HG02623 (cell line): ENCODE results near the gene GALNT11.

Source experiments
- ATAC-seq: cut with Tn5 transposase; IDR thresholded peaks from one replicate; pipeline ENCODE4 v1.9.1; 2021; ENCODE audit warnings: moderate library complexity; ENCODE audit not compliant: unreplicated experiment

The GALNT11 gene

DNA sequence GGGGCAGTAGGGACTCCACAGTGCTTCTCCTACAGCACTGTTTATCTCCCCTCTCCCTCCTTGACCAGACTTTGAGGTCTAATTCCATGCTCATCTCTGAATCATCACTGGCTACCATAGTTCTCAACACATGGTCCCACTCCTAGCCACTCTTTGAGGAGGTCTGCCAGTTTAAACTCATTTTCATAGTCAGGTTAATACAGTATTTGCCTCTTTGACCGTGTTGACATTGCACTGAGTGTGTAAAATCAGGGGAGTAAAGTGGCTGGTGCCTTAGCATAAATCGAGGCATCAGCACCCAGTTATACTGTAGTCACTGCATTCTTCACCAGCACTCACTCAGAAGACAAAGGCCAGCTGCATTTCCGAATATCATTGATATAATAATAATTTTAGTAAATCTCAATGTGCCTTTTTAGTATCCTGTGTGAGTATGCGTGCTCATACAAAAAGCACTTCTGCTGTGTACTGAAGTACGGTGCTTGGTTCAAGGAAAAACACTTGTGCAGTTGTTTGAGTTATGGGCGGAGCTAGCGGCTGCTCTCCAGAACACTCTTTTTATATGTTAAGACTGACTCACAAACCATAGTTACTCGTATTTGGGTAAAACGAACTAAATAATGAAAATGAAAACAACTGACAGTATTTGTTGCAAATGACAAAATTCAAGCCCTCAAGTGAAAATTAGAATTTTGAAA, 89.7 kb downstream of the GALNT11 start:
- ATAC-seq, result no peak

GRCh38 chr7:152117356-152117755, 91.9 kb downstream of the GALNT11 start:
- no peak for ATAC-seq

DNA sequence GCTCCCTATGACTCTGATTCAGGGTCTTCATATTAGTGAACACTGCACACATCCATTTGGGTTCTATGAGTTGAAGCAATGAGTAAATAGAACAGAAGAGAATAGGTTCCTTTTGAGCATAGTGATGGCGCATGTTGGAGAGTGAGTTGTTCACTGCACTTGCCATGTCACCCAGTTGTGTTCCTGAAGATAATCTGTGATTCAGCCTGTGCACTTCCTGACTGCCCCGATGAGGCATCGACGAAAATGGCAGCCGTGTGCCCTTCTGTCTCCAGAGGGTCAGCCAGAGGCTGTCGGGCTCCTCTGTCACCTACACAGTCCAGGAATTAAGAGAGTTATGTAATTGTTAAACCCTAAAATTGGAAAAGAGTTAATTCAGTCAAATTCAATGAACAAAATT, 94.7 kb downstream of the GALNT11 start:
- no peak for ATAC-seq

DNA sequence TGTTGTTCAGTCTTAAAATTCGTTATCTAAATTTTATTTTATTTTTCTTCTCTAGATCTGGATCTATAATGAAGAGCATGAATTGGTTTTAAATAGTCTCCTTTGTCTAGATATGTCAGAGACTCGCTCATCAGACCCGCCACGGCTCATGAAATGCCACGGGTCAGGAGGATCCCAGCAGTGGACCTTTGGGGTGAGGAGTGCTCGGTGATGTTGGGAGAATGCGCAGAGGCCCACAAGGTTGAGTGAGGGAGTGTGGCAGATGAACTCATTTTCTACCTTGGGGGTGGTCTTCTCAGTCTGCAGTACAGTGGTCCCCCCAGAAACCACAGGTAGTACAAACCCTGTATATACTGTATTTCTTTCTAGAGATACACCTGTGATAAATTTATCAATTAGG, 95.3 kb downstream of the GALNT11 start:
- no peak for ATAC-seq

DNA sequence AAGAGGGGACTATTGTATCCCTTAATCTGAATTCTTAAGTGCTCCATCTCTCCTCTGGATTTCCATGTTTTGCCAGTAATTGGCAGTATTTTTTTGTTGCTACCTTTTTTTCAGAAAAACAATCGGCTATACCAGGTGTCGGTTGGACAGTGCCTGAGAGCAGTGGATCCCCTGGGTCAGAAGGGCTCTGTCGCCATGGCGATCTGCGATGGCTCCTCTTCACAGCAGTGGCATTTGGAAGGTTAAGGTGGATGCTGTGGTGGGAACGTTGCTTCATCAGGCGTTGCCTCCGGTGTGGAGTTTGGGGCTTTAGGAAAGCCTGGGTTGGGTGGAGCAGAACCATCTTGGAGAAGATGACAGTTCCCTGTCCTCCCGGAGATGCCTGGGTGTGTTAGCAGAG, 96.0 kb downstream of the GALNT11 start:
- ATAC-seq, result no peak

GRCh38 chr7:152122540-152122939, 97.1 kb downstream of the GALNT11 start:
- no peak for ATAC-seq

DNA sequence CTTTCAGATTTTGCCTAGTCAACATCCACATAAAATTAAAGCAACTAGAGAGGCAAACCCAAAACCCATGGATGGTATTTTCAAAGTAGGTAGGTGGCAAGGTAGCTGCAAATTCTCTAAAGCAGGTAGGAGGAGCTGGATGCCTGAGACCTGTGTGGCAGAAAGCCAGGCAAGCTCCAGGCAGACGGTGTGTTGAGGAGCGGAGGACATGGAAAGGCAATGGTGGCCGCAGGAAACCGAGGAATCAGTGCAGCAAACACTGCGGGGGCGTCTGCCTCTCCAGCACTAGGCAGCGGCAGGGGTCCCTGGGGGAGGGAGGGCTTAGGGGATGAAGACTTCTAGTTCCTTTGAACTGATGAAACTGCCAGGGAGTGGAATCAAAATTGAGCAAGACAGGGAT, 101.3 kb downstream of the GALNT11 start:
- ATAC-seq, result no peak

DNA sequence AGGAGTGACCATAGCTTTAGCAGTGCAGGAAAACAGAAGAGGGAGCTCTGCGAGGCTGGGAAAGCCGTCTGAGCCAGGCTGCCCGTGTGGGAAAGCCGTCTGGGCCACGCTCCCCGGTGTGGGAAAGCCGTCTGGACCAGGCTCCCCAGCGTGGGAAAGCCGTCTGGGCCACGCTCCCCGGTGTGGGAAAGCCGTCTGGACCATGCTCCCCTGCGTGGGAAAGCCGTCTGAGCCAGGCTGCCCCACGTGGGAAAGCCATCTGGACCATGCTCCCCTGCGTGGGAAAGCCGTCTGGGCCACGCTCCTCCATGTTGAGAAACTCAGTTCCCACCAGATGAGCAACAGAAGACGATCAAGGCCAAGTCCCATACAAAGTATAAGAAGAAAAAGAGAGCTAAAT, 101.8 kb downstream of the GALNT11 start:
- ATAC-seq, result no peak

GRCh38 chr7:152128252-152128651, 102.8 kb downstream of the GALNT11 start:
- ATAC-seq, result no peak

DNA sequence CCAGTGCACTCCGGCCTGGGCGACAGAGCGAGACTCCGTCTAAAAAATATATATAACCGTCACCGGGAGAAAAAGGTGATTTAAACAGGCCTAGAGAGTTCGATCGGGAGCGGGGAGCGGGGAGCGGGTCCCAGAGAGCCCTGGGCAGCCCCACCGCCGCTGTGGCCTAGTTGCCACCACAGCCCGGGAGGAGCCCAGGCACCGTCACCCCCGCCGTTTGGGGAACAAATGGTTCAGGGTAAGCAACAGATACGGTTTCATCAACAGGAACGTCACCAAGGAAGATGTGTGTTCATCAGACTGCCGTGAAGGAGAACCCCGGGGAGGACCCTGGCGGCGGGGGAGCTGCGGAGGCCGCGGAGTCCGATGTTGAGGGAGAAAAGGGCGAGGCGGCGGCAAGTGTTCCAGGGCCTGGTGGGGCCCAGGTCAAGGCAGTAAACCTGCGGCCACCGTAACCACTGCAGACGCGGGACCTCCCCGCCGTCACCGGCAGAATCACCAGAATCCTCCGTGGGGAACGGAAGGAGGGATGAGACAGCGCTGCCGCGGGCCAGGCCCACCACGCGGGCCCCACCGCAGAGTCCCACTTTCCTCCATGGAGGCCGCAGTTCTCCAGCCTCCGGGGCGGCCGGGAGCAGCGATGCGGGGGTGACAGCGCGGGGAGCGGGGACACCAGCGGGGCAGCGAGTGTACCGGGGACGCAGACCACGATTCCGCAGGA, 103.4 kb downstream of the GALNT11 start:
- no peak for ATAC-seq

- no peak for ATAC-seq
Observed at GRCh38 chr7:152129682-152130081, 104.2 kb downstream of the GALNT11 start.

GRCh38 chr7:152130658-152131590, 105.5 kb downstream of the GALNT11 start:
- ATAC-seq, result no peak

- no peak for ATAC-seq
Observed at GRCh38 chr7:152131981-152132494, 106.6 kb downstream of the GALNT11 start.

DNA sequence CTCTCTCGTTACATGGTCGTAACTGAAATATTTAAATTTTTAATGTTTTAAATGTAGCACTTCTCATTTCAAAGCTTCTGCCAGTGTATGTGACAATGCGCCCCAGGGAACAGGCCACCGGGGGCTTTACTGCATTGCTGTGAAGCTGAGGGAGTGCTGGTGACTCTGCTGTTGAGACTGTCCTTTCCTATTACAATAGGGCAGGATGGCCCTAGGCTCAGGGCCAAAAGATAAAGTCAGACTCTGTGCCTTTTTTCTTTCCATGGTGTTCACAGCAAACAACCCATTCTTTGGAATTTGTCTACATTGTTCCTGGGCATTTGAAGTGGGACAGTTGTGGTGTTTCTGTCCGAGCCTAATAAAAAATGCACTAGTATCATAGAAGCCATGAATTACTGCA, 107.3 kb downstream of the GALNT11 start:
- no peak for ATAC-seq

DNA sequence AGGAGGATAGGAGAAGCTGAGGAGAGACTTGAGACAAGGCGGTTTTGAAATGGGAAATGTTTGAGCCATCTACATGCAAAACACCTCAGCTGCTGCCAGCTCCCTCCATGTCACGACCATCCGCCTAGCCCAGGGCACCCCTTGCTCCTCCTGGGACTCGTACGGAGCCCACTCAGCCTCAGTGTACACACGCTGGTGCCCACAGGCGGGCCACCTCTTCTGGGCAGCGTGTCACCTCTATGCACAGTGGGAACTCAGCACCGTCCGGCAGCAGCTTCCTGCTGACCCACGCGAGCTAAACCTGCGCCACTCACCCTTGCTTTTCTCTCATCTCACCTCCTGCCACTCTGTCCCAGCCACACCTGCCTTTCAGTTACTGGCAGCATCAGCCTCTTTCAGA, 108.3 kb downstream of the GALNT11 start:
- ATAC-seq, result no peak

- no peak for ATAC-seq
Observed at GRCh38 chr7:152136686-152137085, 111.2 kb downstream of the GALNT11 start.

DNA sequence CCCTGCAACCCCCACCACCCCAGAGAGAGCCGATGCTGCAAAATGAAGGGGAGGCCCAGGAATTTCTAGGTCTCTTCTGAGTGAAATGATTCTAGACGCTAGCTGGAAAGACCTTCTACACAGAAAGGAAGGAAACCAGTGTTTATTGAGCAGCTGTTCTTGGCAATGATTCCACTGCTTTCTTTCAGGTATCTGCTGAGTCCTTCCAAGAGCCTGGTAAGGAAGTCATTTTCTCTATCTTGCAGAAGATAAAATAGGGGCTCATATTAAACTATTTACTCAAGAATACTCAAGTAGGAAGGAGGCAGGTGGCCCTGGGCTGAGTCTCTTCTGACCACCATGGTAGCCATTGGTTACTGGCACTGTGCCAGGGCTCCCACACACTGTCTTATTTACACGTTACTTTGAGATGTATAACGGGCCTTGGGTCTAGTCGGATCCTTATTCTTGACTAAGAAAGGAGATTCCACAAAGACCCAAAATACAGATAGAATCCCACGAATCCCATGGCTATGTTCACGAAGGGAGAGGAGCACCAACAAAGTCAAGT, 112.1 kb downstream of the GALNT11 start:
- no peak for ATAC-seq

GRCh38 chr7:152140067-152140466, 114.6 kb downstream of the GALNT11 start:
- ATAC-seq, result no peak

DNA sequence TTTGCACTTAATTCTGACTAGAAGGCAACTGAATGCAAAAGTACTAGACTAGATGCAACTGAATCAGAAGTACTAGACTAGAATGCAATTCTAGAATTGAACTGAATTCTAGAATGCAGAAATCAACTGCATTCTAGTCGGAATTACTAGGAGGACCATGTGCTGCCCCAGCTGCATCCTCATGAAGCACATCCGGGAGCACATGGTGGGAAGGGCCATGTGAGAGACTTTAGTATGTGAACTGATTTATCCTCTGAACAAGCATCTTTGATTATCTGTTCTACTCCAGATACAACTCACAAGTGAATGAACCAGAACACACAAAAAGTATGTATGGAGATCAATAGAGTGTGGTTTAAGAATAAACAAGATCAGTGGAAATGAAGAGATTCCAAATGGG, 115.1 kb downstream of the GALNT11 start:
- ATAC-seq, result no peak

DNA sequence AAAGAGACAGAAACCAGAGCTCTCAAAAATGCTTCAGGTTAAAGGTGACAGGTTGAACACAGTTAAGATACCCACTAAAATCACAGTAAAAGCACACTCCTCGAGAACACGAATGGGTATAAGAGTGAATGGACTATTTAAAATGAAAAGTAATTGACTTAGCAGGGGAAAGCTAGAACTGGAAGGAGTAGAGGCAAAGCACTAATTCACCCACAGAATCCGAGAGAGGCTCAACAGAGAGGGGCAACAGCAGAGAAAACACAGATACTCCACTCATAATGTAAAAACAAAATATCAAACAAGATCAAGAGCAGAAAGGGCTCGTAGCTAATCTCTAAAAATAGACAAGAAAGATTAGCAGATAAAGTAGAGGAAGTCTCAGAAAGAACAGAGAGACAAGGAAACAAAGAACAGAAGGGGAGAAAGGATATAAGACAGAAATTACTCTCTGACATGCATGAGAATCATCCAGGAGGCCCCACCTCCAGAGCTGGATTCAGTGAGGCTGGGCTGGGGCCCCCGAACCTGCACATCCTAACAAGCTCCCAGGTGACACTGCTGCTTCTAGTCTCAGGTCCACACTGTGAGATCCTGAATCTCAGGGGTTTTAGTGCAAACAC, 117.6 kb downstream of the GALNT11 start:
- no peak for ATAC-seq
